GM13976 (cell line): Measurements from ENCODE around the gene UNC5C.

Source experiments
- DNase-seq: peaks from one replicate; pipeline ENCODE4 v3.0.0; 2012; ENCODE audit warnings: low spot score
- CTCF ChIP-seq: IDR thresholded peaks from 2 replicates; pipeline ENCODE4 v1.5.1; 2012; ENCODE audit warnings: borderline replicate concordance, mild to moderate bottlenecking; ENCODE audit not compliant: insufficient read depth; ENCODE audit errors: extremely low read depth, missing control alignments, control extremely low read depth
- in situ Hi-C: fragments of 300-500 bp; cut with MboI; formaldehyde crosslinking; loops from one replicate; pipeline ENCODE4 v1.12.0; 2022; ENCODE audit warnings: low sequenced_read_pairs, mixed read lengths, inconsistent platforms; ENCODE audit not compliant: unreplicated experiment

UNC5C gene

GRCh38 chr4:95585016-95585695 is 36.4 kb upstream of the UNC5C start:
- no peak for TF ChIP-seq CTCF
- no peak for DNase-seq
- in situ Hi-C loops = no loop called here

GRCh38 chr4:95580226-95580625 is 31.5 kb upstream of the UNC5C start:
- TF ChIP-seq CTCF = no peak
- no peak for DNase-seq
- in situ Hi-C loops = no loop called here

DNA sequence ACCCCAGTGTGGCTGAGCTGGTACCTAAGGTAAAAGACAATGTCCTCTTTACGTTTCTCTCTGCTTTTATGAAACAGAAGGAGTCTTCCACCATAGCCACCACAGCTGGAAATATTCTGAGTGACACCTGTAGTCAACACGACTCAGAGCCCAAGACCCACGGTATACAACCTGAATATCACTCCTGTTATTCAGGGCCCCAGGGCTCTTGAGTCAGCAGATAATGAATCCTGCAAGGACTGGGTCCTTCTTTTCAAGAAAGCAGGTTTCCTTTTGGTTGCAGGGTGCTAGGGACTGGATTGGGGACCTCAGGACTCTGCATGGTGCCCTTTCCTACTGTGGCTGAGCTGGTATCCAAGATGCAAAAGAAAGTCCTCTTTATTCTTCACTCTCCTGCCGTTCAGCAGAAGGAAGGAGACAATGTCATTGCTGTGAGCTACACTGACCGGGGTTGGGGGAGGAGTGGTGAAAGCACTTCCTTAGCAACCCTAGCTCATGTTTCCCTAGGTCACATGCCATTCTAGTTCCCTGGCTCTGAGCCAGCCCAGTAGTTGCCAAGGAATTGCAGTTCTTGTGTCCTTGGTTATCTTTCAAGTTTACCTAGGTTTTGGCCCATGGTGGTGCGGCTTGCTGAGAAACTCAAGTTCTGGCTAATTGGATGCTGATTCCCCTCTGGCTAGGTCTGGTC is 23.7 kb upstream of the UNC5C start:
- in situ Hi-C loops = no loop called here
- no peak for DNase-seq
- no peak for TF ChIP-seq CTCF

- TF ChIP-seq CTCF = no peak
- in situ Hi-C loops = no loop called here
Observed at GRCh38 chr4:95571577-95571976, 22.8 kb upstream of the UNC5C start.

GRCh38 chr4:95563638-95564337 is 15.0 kb upstream of the UNC5C start:
- DNase-seq = no peak
- in situ Hi-C loops = no loop called here
- TF ChIP-seq CTCF = no peak

More at GRCh38 chr4:95571577-95571976, 22.8 kb upstream of the UNC5C start:
- no peak for DNase-seq

DNA sequence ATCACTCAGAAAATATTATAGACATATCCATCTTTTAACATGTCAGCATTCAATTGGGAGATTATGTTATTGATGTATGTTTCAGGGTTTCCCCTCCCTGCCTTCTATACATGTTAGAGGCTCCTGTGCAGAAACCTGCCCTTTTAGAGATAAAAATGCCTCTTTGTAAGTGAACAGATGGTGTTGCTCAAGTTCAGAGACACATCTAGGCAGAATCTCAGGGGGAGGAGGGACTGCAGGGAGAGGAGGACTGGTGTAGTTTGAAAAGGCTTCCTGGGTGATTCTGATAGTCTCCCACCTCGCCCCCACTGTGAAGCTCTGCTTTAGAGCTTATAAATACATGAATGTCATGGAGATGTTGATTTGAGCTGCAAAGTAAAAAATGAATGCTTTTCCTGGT is 12.0 kb upstream of the UNC5C start:
- TF ChIP-seq CTCF = no peak
- in situ Hi-C loops = no loop called here
- no peak for DNase-seq
